Astrocyte (in vitro differentiated cells and primary cell): ENCODE measurements around the gene DDRGK1.

ENCODE experiments used
- EZH2 ChIP-seq: IDR thresholded peaks from 2 replicates; pipeline ENCODE4 v1.6.1; 2012; ENCODE audit warnings: mild to moderate bottlenecking, low read length, inconsistent platforms; ENCODE audit not compliant: insufficient read depth
- TF ChIP-seq, protein P1 (sequence below): IDR thresholded peaks from 2 replicates; pipeline ENCODE4 v1.5.1; 2011; ENCODE audit warnings: low read depth, mild to moderate bottlenecking, inconsistent platforms, low read length, moderate library complexity; ENCODE audit not compliant: insufficient read depth

- TF ChIP-seq, protein P1, sequence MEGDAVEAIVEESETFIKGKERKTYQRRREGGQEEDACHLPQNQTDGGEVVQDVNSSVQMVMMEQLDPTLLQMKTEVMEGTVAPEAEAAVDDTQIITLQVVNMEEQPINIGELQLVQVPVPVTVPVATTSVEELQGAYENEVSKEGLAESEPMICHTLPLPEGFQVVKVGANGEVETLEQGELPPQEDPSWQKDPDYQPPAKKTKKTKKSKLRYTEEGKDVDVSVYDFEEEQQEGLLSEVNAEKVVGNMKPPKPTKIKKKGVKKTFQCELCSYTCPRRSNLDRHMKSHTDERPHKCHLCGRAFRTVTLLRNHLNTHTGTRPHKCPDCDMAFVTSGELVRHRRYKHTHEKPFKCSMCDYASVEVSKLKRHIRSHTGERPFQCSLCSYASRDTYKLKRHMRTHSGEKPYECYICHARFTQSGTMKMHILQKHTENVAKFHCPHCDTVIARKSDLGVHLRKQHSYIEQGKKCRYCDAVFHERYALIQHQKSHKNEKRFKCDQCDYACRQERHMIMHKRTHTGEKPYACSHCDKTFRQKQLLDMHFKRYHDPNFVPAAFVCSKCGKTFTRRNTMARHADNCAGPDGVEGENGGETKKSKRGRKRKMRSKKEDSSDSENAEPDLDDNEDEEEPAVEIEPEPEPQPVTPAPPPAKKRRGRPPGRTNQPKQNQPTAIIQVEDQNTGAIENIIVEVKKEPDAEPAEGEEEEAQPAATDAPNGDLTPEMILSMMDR: no peak
- TF ChIP-seq EZH2: no peak
These were observed 9.7 kb downstream of the DDRGK1 start for GRCh38 chr20:3194617-3195280.
